Renal cortical epithelial cell (primary cell): ENCODE measurements around the gene TSSK3. TPM values are rescaled to one million over a fixed set of nuclear protein-coding genes. Genes with fewer than 3 reads are reported as not detected.
"Not testable (repeated sequence)": the region's sequence is repeated elsewhere in the genome, so short reads cannot be mapped to it uniquely, and the experiment has no call there.

Source experiments
- DNase-seq: peaks from one replicate; pipeline ENCODE4 v3.0.0-alpha.2; 2011; ENCODE audit warnings: low read depth
- total RNA-seq: library from RNA; depleted of rRNA; stranded (reverse); fragments of >200 nt; gene quantifications from 2 replicates; pipeline ENCODE4 v1.2.3, GENCODE V29; 2014

Gene TSSK3
- total RNA-seq, 1 donor from 2014 or later = 0.20 TPM

- DNase-seq = no peak
These were observed 1.4 kb downstream of the TSSK3 start for GRCh38 chr1:32363713-32364112.

- DNase-seq = no peak
These were observed 2.5 kb downstream of the TSSK3 start for GRCh38 chr1:32364836-32365235.

- no peak for DNase-seq
These were observed 3.1 kb downstream of the TSSK3 start for GRCh38 chr1:32365445-32365844.

GRCh38 chr1:32367912-32368635, 5.7 kb downstream of the TSSK3 start:
- no peak for DNase-seq

GRCh38 chr1:32372149-32372756, 9.9 kb downstream of the TSSK3 start:
- no peak for DNase-seq

GRCh38 chr1:32373996-32374592, 11.8 kb downstream of the TSSK3 start:
- DNase-seq = no peak

- no peak for DNase-seq
These were observed 13.9 kb downstream of the TSSK3 start for GRCh38 chr1:32376199-32376598.

GRCh38 chr1:32377541-32378220, 15.3 kb downstream of the TSSK3 start:
- no peak for DNase-seq

- no peak for DNase-seq
These were observed 17.7 kb downstream of the TSSK3 start for GRCh38 chr1:32380057-32380456.

GRCh38 chr1:32386676-32387392, 24.5 kb downstream of the TSSK3 start:
- DNase-seq = no peak

GRCh38 chr1:32388641-32389040, 26.3 kb downstream of the TSSK3 start:
- DNase-seq = no peak

GRCh38 chr1:32390904-32391870, 28.8 kb downstream of the TSSK3 start:
- no peak for DNase-seq

GRCh38 chr1:32392325-32392724, 30.0 kb downstream of the TSSK3 start:
- DNase-seq = no peak

GRCh38 chr1:32393136-32393535, 30.8 kb downstream of the TSSK3 start:
- no peak for DNase-seq

- DNase-seq = peak; percentile 7
These were observed 31.4 kb downstream of the TSSK3 start for GRCh38 chr1:32393832-32394140.

GRCh38 chr1:32394141-32394889, 32.0 kb downstream of the TSSK3 start, which contains the start of gene BSDC1:
Gene BSDC1, minus strand, starts transcription at chr1:32394441. Its CDS starts 27 bp downstream, at chr1:32394414.
- peak; percentile 96 for DNase-seq

GRCh38 chr1:32394890-32395432, 32.6 kb downstream of the TSSK3 start:
- DNase-seq = no peak

- DNase-seq = not testable (repeated sequence)
These were observed 34.2 kb downstream of the TSSK3 start for GRCh38 chr1:32396524-32396923.

GRCh38 chr1:32398401-32398800, 36.1 kb downstream of the TSSK3 start:
- peak; percentile 17 for DNase-seq

- DNase-seq = no peak
These were observed 37.5 kb downstream of the TSSK3 start for GRCh38 chr1:32399843-32400242.
